Retinal pigment epithelial cell (primary cell): ENCODE measurements around the gene TRIM13.
"Not testable (repeated sequence)": the region's sequence is repeated elsewhere in the genome, so short reads cannot be mapped to it uniquely, and the experiment has no call there.

Experiments
- DNase-seq: peaks from one replicate; pipeline ENCODE4 v3.0.0-alpha.2; 2010; ENCODE audit warnings: low read depth
- H3K4me3 ChIP-seq: 2 replicates; pipeline ENCODE4 v1.5.1; 2011; ENCODE audit warnings: mild to moderate bottlenecking, low read length, control low read depth, moderate library complexity
- TF ChIP-seq, protein P1 (sequence below): conservative IDR thresholded peaks from 2 replicates; pipeline ENCODE4 v1.5.1; 2011; ENCODE audit warnings: low read depth, low read length, control low read depth, inconsistent platforms

The TRIM13 gene, protein sequence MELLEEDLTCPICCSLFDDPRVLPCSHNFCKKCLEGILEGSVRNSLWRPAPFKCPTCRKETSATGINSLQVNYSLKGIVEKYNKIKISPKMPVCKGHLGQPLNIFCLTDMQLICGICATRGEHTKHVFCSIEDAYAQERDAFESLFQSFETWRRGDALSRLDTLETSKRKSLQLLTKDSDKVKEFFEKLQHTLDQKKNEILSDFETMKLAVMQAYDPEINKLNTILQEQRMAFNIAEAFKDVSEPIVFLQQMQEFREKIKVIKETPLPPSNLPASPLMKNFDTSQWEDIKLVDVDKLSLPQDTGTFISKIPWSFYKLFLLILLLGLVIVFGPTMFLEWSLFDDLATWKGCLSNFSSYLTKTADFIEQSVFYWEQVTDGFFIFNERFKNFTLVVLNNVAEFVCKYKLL

GRCh38 chr13:49996951-49997895 is at the start of gene TRIM13:
Gene TRIM13, plus strand, starts transcription at chr13:49997042. Its CDS starts 14,899 bp downstream, at chr13:50011941.
- peak; percentile 74 for DNase-seq

DNA sequence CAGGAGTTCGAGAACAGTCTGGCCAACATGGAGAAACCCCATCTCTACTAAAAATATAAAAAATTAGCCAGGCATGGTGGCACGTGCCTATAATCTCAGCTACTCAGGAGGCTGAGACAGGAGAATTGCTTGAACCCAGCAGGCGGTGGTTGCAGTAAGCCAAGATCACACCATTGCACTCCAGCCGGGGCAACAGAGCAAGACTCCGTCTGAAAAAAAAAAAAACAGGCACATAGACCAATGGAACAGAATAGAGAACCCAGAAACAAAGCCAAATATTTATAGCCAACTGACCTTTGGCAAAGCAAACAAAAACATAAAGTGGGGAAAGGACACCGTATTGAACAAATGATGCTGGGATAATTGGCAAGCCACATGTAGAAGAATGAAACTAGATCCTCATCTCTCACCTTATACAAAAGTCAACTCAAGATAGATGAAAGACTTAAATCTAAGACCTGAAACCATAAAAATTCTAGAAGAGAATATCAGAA is 48.0 kb upstream of the TRIM13 start:
- not testable (repeated sequence) for DNase-seq

More at GRCh38 chr13:49996951-49997895, at the start of gene TRIM13:
- peak within 1 kb of the TSS; percentile 72 for H3K4me3 ChIP-seq
- TF ChIP-seq, protein P1, sequence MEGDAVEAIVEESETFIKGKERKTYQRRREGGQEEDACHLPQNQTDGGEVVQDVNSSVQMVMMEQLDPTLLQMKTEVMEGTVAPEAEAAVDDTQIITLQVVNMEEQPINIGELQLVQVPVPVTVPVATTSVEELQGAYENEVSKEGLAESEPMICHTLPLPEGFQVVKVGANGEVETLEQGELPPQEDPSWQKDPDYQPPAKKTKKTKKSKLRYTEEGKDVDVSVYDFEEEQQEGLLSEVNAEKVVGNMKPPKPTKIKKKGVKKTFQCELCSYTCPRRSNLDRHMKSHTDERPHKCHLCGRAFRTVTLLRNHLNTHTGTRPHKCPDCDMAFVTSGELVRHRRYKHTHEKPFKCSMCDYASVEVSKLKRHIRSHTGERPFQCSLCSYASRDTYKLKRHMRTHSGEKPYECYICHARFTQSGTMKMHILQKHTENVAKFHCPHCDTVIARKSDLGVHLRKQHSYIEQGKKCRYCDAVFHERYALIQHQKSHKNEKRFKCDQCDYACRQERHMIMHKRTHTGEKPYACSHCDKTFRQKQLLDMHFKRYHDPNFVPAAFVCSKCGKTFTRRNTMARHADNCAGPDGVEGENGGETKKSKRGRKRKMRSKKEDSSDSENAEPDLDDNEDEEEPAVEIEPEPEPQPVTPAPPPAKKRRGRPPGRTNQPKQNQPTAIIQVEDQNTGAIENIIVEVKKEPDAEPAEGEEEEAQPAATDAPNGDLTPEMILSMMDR, result peak; percentile 79

GRCh38 chr13:49951754-49952535 is 44.9 kb upstream of the TRIM13 start:
- DNase-seq, result no peak
- TF ChIP-seq, protein P1, result no peak
- no peak overlapping the region for H3K4me3 ChIP-seq

More for the DNA sequence above, 48.0 kb upstream of the TRIM13 start:
- H3K4me3 ChIP-seq, result not testable (repeated sequence)

GRCh38 chr13:49953560-49953959 is 43.3 kb upstream of the TRIM13 start:
- TF ChIP-seq, protein P1, result no peak
- no peak for DNase-seq
- H3K4me3 ChIP-seq, result no peak overlapping the region

GRCh38 chr13:49954674-49955455 is 42.0 kb upstream of the TRIM13 start:
- DNase-seq, result no peak
- H3K4me3 ChIP-seq, result no peak overlapping the region
- TF ChIP-seq, protein P1, result no peak

GRCh38 chr13:49956131-49956530 is 40.7 kb upstream of the TRIM13 start:
- TF ChIP-seq, protein P1, result no peak
- DNase-seq, result no peak

More at GRCh38 chr13:49956131-49956530, 40.7 kb upstream of the TRIM13 start:
- H3K4me3 ChIP-seq, result no peak overlapping the region
